MG63 (cell line): ENCODE measurements around the gene GP1BB. TPM values are rescaled to one million over a fixed set of nuclear protein-coding genes. Genes with fewer than 3 reads are reported as not detected.

Experiments used
- DNase-seq: peaks from one replicate; pipeline ENCODE4 v3.0.0-alpha.2; 2020
- H3K27me3 ChIP-seq: fragments of 250-450 bp; sonication (Bioruptor Pico); 2 replicates; pipeline ENCODE4 v1.5.1; 2020; ENCODE audit warnings: mild to moderate bottlenecking, moderate library complexity
- H3K36me3 ChIP-seq: fragments of 250-450 bp; sonication (Bioruptor Pico); 2 replicates; pipeline ENCODE4 v1.5.1; 2020; ENCODE audit warnings: mild to moderate bottlenecking, moderate library complexity
- H3K4me3 ChIP-seq: fragments of 250-450 bp; sonication (Bioruptor Pico); 2 replicates; pipeline ENCODE4 v1.5.1; 2020; ENCODE audit warnings: mild to moderate bottlenecking, moderate library complexity
- H3K9me3 ChIP-seq: fragments of 250-450 bp; sonication (Bioruptor Pico); 2 replicates; pipeline ENCODE4 v1.5.1; 2020; ENCODE audit warnings: mild to moderate bottlenecking, moderate library complexity
- total RNA-seq: library from RNA; depleted of rRNA; stranded (reverse); fragments of >200 nt; shearing (Covaris generic); gene quantifications from 2 replicates; pipeline ENCODE4 v1.2.3, GENCODE V29; 2014; ENCODE audit warnings: low replicate concordance

The GP1BB gene
- total RNA-seq, 1 experiment from 2014 or later = 15.9 TPM

- Histone ChIP-seq H3K36me3 (no peaks in the 10 kb centered on the region), H3K4me3 (no peak overlapping the region), H3K27me3 (no peaks in the 10 kb centered on the region), H3K9me3 (no peaks in the 10 kb centered on the region)
- DNase-seq = no peak
These were observed 29.9 kb downstream of the GP1BB start for GRCh38 chr22:19753090-19753842.

GRCh38 chr22:19753996-19754700 is 30.8 kb downstream of the GP1BB start:
- Histone ChIP-seq H3K36me3 (no peaks in the 10 kb centered on the region), H3K4me3 (no peak overlapping the region), H3K27me3 (no peaks in the 10 kb centered on the region), H3K9me3 (no peaks in the 10 kb centered on the region)
- DNase-seq = no peak

GRCh38 chr22:19754701-19755144 is 31.4 kb downstream of the GP1BB start:
- H3K27me3 ChIP-seq = no peaks in the 10 kb centered on the region
- H3K4me3 ChIP-seq = no peak overlapping the region
- H3K9me3 ChIP-seq = no peaks in the 10 kb centered on the region
- H3K36me3 ChIP-seq = no peaks in the 10 kb centered on the region
- no peak for DNase-seq

- H3K36me3 ChIP-seq = no peaks in the 10 kb centered on the region
- H3K4me3 ChIP-seq = no peak overlapping the region
- H3K27me3 ChIP-seq = no peaks in the 10 kb centered on the region
- H3K9me3 ChIP-seq = no peaks in the 10 kb centered on the region
- no peak for DNase-seq
These were observed 31.9 kb downstream of the GP1BB start for GRCh38 chr22:19755145-19755710.

GRCh38 chr22:19755722-19756287 is 32.5 kb downstream of the GP1BB start:
- no peaks in the 10 kb centered on the region for H3K9me3 ChIP-seq
- H3K36me3 ChIP-seq = no peaks in the 10 kb centered on the region
- DNase-seq = no peak
- H3K4me3 ChIP-seq = no peak overlapping the region
- H3K27me3 ChIP-seq = no peaks in the 10 kb centered on the region

- Histone ChIP-seq H3K9me3 (no peaks in the 10 kb centered on the region), H3K27me3 (no peaks in the 10 kb centered on the region), H3K36me3 (no peaks in the 10 kb centered on the region), H3K4me3 (no peak overlapping the region)
- DNase-seq = no peak
These were observed 33.2 kb downstream of the GP1BB start for GRCh38 chr22:19756288-19757128.

- Histone ChIP-seq H3K27me3 (no peaks in the 10 kb centered on the region), H3K9me3 (no peaks in the 10 kb centered on the region), H3K4me3 (no peak overlapping the region), H3K36me3 (peaks cover 4% of the 10 kb centered on the region)
- no peak for DNase-seq
These were observed 34.0 kb downstream of the GP1BB start for GRCh38 chr22:19757140-19757984.

- H3K36me3 ChIP-seq = peaks cover 13% of the 10 kb centered on the region
- DNase-seq = no peak
- no peaks in the 10 kb centered on the region for H3K27me3 ChIP-seq
- no peaks in the 10 kb centered on the region for H3K9me3 ChIP-seq
- no peak overlapping the region for H3K4me3 ChIP-seq
These were observed 34.9 kb downstream of the GP1BB start for GRCh38 chr22:19757985-19758895.

GRCh38 chr22:19758896-19759426 is 35.6 kb downstream of the GP1BB start:
- Histone ChIP-seq H3K9me3 (no peaks in the 10 kb centered on the region), H3K27me3 (no peaks in the 10 kb centered on the region), H3K4me3 (peak overlapping the region; percentile 56; the same call in 1 of the 2 replicates), H3K36me3 (peaks cover 20% of the 10 kb centered on the region)
- DNase-seq = no peak

GRCh38 chr22:19759427-19760057 is 36.2 kb downstream of the GP1BB start:
- Histone ChIP-seq H3K4me3 (peak overlapping the region; percentile 56), H3K27me3 (no peaks in the 10 kb centered on the region), H3K9me3 (no peaks in the 10 kb centered on the region), H3K36me3 (peaks cover 26% of the 10 kb centered on the region)
- DNase-seq = peak; percentile 42

GRCh38 chr22:19760058-19760950 is 37.0 kb downstream of the GP1BB start, which contains the start of gene TBX1:
Gene TBX1 (plus strand): TSS chr22:19760778. CDS start chr22:19760844, 66 bp downstream.
- Histone ChIP-seq H3K27me3 (no peaks in the 10 kb centered on the region), H3K36me3 (peaks cover 34% of the 10 kb centered on the region), H3K9me3 (no peaks in the 10 kb centered on the region), H3K4me3 (peak within 1 kb of the TSS; percentile 61)
- DNase-seq = peak; percentile 40

- H3K9me3 ChIP-seq = no peaks in the 10 kb centered on the region
- no peaks in the 10 kb centered on the region for H3K27me3 ChIP-seq
- peaks cover 36% of the 10 kb centered on the region for H3K36me3 ChIP-seq
- no peak for DNase-seq
- H3K4me3 ChIP-seq = peak overlapping the region; percentile 61
These were observed 37.8 kb downstream of the GP1BB start for GRCh38 chr22:19760951-19761724.
